Measurements from ENCODE around the gene P2RX2.

Gene P2RX2

GRCh38 chr12:132611620-132612019, 7.0 kb upstream of the P2RX2 start:
- Histone ChIP-seq H3K27ac (ENCODE audit: low read depth, low read length) (no peak overlapping the region), H3K4me3 (ENCODE audit: low read length) (no peak overlapping the region), H3K36me3 (ENCODE audit: control insufficient read depth, low read length) (no peaks in the 10 kb centered on the region), H3K79me2 (ENCODE audit: control insufficient read depth, low read length) (no peaks in the 10 kb centered on the region), H3K4me1 (ENCODE audit: control insufficient read depth, low read length) (peaks cover 3% of the 10 kb centered on the region; the same call in 1 of the 2 replicates), H4K20me1 (ENCODE audit: control insufficient read depth, insufficient read depth, low read depth, low read length) (no peaks in the 10 kb centered on the region), H3K4me2 (ENCODE audit: low read length) (no peak overlapping the region), H3K9me2 (replicated peaks; ENCODE audit: control insufficient read depth, low read length) (no peaks in the 10 kb centered on the region), H3K27me3 (ENCODE audit: control insufficient read depth, low read length) (0 out of 2 replicates have a peak, but pooled peaks cover 3% of the 10 kb centered on the region), H3K9me3 (ENCODE audit: control insufficient read depth, insufficient read depth, low read length) (peaks cover 6% of the 10 kb centered on the region; the same call in 1 of the 2 replicates), H3F3A (ENCODE audit: control insufficient read depth, insufficient read depth) (no peaks in the 10 kb centered on the region)
- no peak for TF ChIP-seq CTCF (IDR thresholded peaks at IDR 0.05; ENCODE audit: low read depth, low read length, poor library complexity, severe bottlenecking)
- TF ChIP-seq EZH2phosphoT487 (IDR thresholded peaks at IDR 0.05; ENCODE audit: borderline replicate concordance, low read length) = no peak

- Histone ChIP-seq H3K79me2 (ENCODE audit: control insufficient read depth, low read length) (no peaks in the 10 kb centered on the region), H3K4me1 (ENCODE audit: control insufficient read depth, low read length) (peaks cover 3% of the 10 kb centered on the region; the same call in 1 of the 2 replicates), H3K9me3 (ENCODE audit: control insufficient read depth, insufficient read depth, low read length) (peaks cover 6% of the 10 kb centered on the region; the same call in 1 of the 2 replicates), H4K20me1 (ENCODE audit: control insufficient read depth, insufficient read depth, low read depth, low read length) (no peaks in the 10 kb centered on the region), H3K9me2 (replicated peaks; ENCODE audit: control insufficient read depth, low read length) (no peaks in the 10 kb centered on the region), H3K27me3 (ENCODE audit: control insufficient read depth, low read length) (0 out of 2 replicates have a peak, but pooled peaks cover 3% of the 10 kb centered on the region), H3K36me3 (ENCODE audit: control insufficient read depth, low read length) (no peaks in the 10 kb centered on the region), H3K4me3 (ENCODE audit: low read length) (no peak overlapping the region), H3K4me2 (ENCODE audit: low read length) (no peak overlapping the region), H3K27ac (ENCODE audit: low read depth, low read length) (no peak overlapping the region), H3F3A (ENCODE audit: control insufficient read depth, insufficient read depth) (peaks cover 4% of the 10 kb centered on the region; the same call in 1 of the 2 replicates)
- TF ChIP-seq CTCF (IDR thresholded peaks at IDR 0.05; ENCODE audit: low read depth, low read length, poor library complexity, severe bottlenecking) (no peak), EZH2phosphoT487 (IDR thresholded peaks at IDR 0.05; ENCODE audit: borderline replicate concordance, low read length) (no peak)
Measured at GRCh38 chr12:132614029-132614428, 4.5 kb upstream of the P2RX2 start.

GRCh38 chr12:132614861-132615578, 3.6 kb upstream of the P2RX2 start:
- no peaks in the 10 kb centered on the region for H3K79me2 ChIP-seq (ENCODE audit: control insufficient read depth, low read length)
- H3F3A ChIP-seq (ENCODE audit: control insufficient read depth, insufficient read depth) = peaks cover 4% of the 10 kb centered on the region; the same call in 1 of the 2 replicates
- H3K4me1 ChIP-seq (ENCODE audit: control insufficient read depth, low read length) = peaks cover 3% of the 10 kb centered on the region; the same call in 1 of the 2 replicates
- H3K36me3 ChIP-seq (ENCODE audit: control insufficient read depth, low read length) = no peaks in the 10 kb centered on the region
- peaks cover 6% of the 10 kb centered on the region; the same call in 1 of the 2 replicates for H3K9me3 ChIP-seq (ENCODE audit: control insufficient read depth, insufficient read depth, low read length)
- H4K20me1 ChIP-seq (ENCODE audit: control insufficient read depth, insufficient read depth, low read depth, low read length) = no peaks in the 10 kb centered on the region
- no peaks in the 10 kb centered on the region for H3K9me2 ChIP-seq (replicated peaks; ENCODE audit: control insufficient read depth, low read length)
- no peak overlapping the region for H3K27ac ChIP-seq (ENCODE audit: low read depth, low read length)
- no peak overlapping the region for H3K4me3 ChIP-seq (ENCODE audit: low read length)
- H3K4me2 ChIP-seq (ENCODE audit: low read length) = no peak overlapping the region
- TF ChIP-seq CTCF (IDR thresholded peaks at IDR 0.05; ENCODE audit: low read depth, low read length, poor library complexity, severe bottlenecking) (peak; percentile 93), EZH2phosphoT487 (IDR thresholded peaks at IDR 0.05; ENCODE audit: borderline replicate concordance, low read length) (no peak)
- 0 out of 2 replicates have a peak, but pooled peaks cover 3% of the 10 kb centered on the region for H3K27me3 ChIP-seq (ENCODE audit: control insufficient read depth, low read length)
